ENCODE data around the gene NELFA. TPM values are rescaled to one million over a fixed set of nuclear protein-coding genes. Genes with fewer than 3 reads are reported as not detected.

NELFA gene
- total RNA-seq, 1 experiment from 2014 or later: 55.0 TPM

GRCh38 chr4:1991087-1991486 lies 17.7 kb downstream of the NELFA start:
- H3K79me1 ChIP-seq (ENCODE audit: insufficient read depth, low read depth, low read length, poor library complexity, severe bottlenecking): peaks cover 15% of the 10 kb centered on the region
- no peak overlapping the region for H2BK12ac ChIP-seq (ENCODE audit: insufficient read length, low read depth, low read length)
- no peak overlapping the region for H2BK120ac ChIP-seq (ENCODE audit: low read depth, low read length, poor library complexity, severe bottlenecking)
- H3K9me3 Mint-ChIP-seq: no peaks in the 10 kb centered on the region
- no peak overlapping the region for H4K91ac ChIP-seq (ENCODE audit: insufficient read length, low read depth, low read length)
- no peak overlapping the region for H3K27ac ChIP-seq (ENCODE audit: insufficient read length, low read depth, low read length)
- no peak overlapping the region for H3K4ac ChIP-seq (ENCODE audit: low read depth, low read length)
- H3K79me2 ChIP-seq (ENCODE audit: insufficient read depth, low read length): peaks cover 7% of the 10 kb centered on the region; the same call in 1 of the 2 replicates
- WGBS (ENCODE audit: extremely low coverage, insufficient read length, low lambda C conversion rate): no CpG with 5 or more reads among the region's 11 CpGs
- H3K4me2 ChIP-seq (ENCODE audit: insufficient read depth, insufficient read length, low read length): no peak overlapping the region
- H2AFZ ChIP-seq (ENCODE audit: low read length): no peak overlapping the region
- H2AK5ac ChIP-seq (ENCODE audit: insufficient read length, low read length): no peak overlapping the region
- no peak overlapping the region for H3K9ac ChIP-seq (ENCODE audit: extremely low read depth, insufficient read length, low read length)
- no peak overlapping the region for H3K18ac ChIP-seq (ENCODE audit: insufficient read length, low read depth, low read length)
- no peak overlapping the region for H3K23ac ChIP-seq (ENCODE audit: insufficient read length, low read depth, low read length)
- H3K27me3 Mint-ChIP-seq (ENCODE audit: low read depth): no peaks in the 10 kb centered on the region; the same call in 1 of the 2 replicates
- no peak overlapping the region for H4K5ac ChIP-seq (ENCODE audit: insufficient read length, low read depth, low read length)
- H3K23me2 ChIP-seq (ENCODE audit: insufficient read length, low read depth, low read length, poor library complexity, severe bottlenecking): no peaks in the 10 kb centered on the region
- no peak overlapping the region for H2BK5ac ChIP-seq (ENCODE audit: insufficient read length, low read length)
- H3K36me3 Mint-ChIP-seq (ENCODE audit: insufficient read depth in 1 of 3, low read depth in 3 of 3): peaks cover 15 to 42% (median 41%) of the 10 kb centered on the region in 3 experiments; a peak in 6 of 7 replicates
- no peak overlapping the region for H3K56ac ChIP-seq (ENCODE audit: insufficient read length, low read depth, low read length)
- no peak overlapping the region for H3K27ac Mint-ChIP-seq
- no peaks in the 10 kb centered on the region for H3K4me1 ChIP-seq (ENCODE audit: insufficient read depth, low read length)
- H3K4me3 Mint-ChIP-seq: no peak overlapping the region
- H4K20me1 ChIP-seq (ENCODE audit: control insufficient read depth, insufficient read depth, insufficient read length): no peaks in the 10 kb centered on the region
- H3K9me3 ChIP-seq (ENCODE audit: control insufficient read depth, low read depth, low read length): no peaks in the 10 kb centered on the region
- H3K27me3 ChIP-seq (ENCODE audit: insufficient read depth, low read length): no peaks in the 10 kb centered on the region
- peaks cover 0 to 4% of the 10 kb centered on the region in 2 experiments; a peak in 1 of 4 replicates for H3K4me1 Mint-ChIP-seq
- no peak overlapping the region for H2BK15ac ChIP-seq (ENCODE audit: low read depth, low read length)
- H3K14ac ChIP-seq (ENCODE audit: insufficient read depth, low read length): no peak overlapping the region
- TF ChIP-seq CTCF (conservative IDR thresholded peaks at IDR 0.05): no peak
- H2BK20ac ChIP-seq (ENCODE audit: low read depth, low read length, poor library complexity, severe bottlenecking): no peak overlapping the region
- no peak overlapping the region for H4K8ac ChIP-seq (replicated peaks; ENCODE audit: insufficient read length, low read depth, low read length)
- no peak for DNase-seq
- no peak overlapping the region for H3T11ph ChIP-seq (ENCODE audit: low read length)

All from H9 (cell line).